ENCODE data around the gene RENBP.

The RENBP gene

DNA sequence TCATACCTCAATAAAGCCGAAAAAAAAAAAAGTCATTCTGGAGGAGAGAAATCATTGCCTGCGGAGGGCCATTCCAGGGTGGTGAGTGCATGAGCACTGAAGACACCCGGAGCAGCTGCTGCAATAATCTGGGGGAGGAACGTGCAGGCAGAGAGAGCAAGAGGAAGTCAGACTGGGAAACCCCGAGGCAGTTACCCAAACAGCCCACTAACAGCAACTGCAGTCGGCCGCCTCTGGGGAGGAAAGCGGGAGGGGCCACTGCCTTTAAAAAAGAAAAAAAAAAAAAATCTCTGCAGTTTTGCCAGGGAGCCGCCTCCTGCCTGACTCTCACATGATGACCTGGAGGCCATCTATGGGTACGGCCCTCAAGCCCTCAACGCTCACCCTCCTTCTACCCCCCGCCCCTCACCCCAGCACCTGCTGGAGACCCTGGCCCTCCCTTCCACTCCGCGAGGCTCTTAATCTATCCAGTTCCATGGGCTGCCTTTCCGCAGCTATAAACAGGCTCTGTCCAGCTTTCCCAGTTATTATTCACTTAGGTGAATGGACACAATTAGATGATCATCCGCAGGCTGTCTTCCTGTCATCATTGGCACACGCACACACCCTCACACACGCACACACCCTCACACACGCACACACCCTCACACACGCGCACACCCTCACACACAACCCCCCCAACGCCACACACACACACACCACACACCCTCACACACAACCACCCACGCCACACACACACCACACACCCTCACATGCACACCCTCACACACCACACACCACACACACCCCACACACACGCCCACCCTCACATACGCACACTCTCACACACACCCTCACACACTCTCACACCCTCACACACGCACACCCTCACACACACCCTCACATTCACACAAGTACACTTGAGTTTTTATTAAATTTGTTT, 43.4 kb downstream of the RENBP start:
- TF ChIP-seq, protein P1, sequence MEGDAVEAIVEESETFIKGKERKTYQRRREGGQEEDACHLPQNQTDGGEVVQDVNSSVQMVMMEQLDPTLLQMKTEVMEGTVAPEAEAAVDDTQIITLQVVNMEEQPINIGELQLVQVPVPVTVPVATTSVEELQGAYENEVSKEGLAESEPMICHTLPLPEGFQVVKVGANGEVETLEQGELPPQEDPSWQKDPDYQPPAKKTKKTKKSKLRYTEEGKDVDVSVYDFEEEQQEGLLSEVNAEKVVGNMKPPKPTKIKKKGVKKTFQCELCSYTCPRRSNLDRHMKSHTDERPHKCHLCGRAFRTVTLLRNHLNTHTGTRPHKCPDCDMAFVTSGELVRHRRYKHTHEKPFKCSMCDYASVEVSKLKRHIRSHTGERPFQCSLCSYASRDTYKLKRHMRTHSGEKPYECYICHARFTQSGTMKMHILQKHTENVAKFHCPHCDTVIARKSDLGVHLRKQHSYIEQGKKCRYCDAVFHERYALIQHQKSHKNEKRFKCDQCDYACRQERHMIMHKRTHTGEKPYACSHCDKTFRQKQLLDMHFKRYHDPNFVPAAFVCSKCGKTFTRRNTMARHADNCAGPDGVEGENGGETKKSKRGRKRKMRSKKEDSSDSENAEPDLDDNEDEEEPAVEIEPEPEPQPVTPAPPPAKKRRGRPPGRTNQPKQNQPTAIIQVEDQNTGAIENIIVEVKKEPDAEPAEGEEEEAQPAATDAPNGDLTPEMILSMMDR (IDR thresholded peaks at IDR 0.05; ENCODE audit: insufficient read depth, low read length, poor library complexity, severe bottlenecking): no peak
- Histone ChIP-seq H3K4me3 (replicated peaks; ENCODE audit: low read depth, low read length) (no peak overlapping the region), H3K27me3 (replicated peaks; ENCODE audit: control insufficient read depth, insufficient read depth, low read length) (no peaks in the 10 kb centered on the region), H3K36me3 (ENCODE audit: control insufficient read depth, insufficient read depth, low read length) (no peaks in the 10 kb centered on the region)
- peak; percentile 56 for DNase-seq (ENCODE audit: extremely low read depth, insufficient read length)

DNA sequence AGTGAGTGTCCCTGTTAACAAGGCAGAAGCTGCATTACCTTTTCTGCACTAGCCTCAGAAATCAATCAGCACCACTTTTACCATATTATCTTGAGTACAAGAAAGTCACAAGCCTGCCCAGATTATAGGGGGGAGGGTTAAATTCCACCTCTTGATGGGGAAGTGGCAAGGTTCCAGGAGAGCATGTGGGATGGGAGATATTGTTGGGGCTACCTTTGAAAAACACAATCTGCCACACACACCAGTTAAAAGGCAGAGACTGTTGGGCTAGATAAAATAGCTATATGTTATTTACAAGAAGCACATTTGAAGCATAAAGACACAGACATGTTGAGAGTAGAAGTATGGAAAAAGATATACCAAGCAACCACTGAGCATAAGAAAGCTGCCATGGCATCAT, 46.5 kb downstream of the RENBP start:
- no peak overlapping the region for H3K4me3 ChIP-seq (replicated peaks; ENCODE audit: low read depth, low read length)
- H3K36me3 ChIP-seq (ENCODE audit: control insufficient read depth, insufficient read depth, low read length): no peaks in the 10 kb centered on the region
- H3K27me3 ChIP-seq (replicated peaks; ENCODE audit: control insufficient read depth, insufficient read depth, low read length): no peaks in the 10 kb centered on the region; the same call in 1 of the 2 replicates
- TF ChIP-seq, protein P1 (IDR thresholded peaks at IDR 0.05; ENCODE audit: insufficient read depth, low read length, poor library complexity, severe bottlenecking): no peak
- DNase-seq (ENCODE audit: extremely low read depth, insufficient read length): no peak

DNA sequence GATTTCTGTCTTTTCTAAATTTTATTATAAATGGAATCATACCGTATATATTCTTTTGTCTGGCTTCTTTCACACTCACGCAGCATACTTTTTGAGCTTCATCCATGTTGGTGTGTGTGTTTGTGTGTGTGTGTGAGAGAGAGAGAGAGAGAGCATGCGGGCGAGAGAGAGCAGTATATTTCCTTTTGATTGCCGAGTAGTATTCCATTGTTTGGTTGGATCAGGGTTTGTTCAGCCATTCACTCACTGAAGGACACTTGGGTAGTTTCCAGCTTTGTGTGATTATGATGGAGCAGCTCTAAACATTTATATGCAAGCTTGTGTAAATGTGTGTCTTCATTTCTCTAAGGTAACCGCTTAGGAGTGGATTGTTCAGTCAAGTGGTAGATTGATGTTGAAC, 55.3 kb downstream of the RENBP start:
- H3K36me3 ChIP-seq (ENCODE audit: control insufficient read depth, insufficient read depth, low read length): no peaks in the 10 kb centered on the region
- H3K27me3 ChIP-seq (replicated peaks; ENCODE audit: control insufficient read depth, insufficient read depth, low read length): peaks cover 4% of the 10 kb centered on the region; the same call in 1 of the 2 replicates
- H3K4me3 ChIP-seq (replicated peaks; ENCODE audit: low read depth, low read length): no peak overlapping the region
- TF ChIP-seq, protein P1 (IDR thresholded peaks at IDR 0.05; ENCODE audit: insufficient read depth, low read length, poor library complexity, severe bottlenecking): no peak
- no peak for DNase-seq (ENCODE audit: extremely low read depth, insufficient read length)

DNA sequence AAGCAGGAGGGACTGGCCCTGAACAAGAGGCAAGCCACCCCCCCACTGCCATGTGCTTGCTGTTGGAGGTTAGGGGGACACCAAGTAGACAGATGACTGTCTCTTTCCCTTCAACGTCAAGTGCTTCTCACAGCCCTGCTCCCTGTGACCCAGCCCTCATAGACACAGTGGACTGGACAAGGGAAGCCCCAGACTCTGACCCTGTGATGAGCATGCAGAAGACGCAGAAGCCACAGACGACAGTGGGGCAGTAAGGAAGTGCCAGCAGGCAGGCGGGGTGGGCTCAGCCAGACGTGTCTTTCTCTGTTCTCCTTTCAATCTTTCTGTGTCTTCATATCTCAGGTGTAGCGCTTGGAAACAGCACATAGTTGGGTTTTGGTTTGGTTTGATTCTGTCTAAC, 56.1 kb downstream of the RENBP start:
- TF ChIP-seq, protein P1 (IDR thresholded peaks at IDR 0.05; ENCODE audit: insufficient read depth, low read length, poor library complexity, severe bottlenecking): no peak
- no peak for DNase-seq (ENCODE audit: extremely low read depth, insufficient read length)
- H3K4me3 ChIP-seq (replicated peaks; ENCODE audit: low read depth, low read length): no peak overlapping the region

DNA sequence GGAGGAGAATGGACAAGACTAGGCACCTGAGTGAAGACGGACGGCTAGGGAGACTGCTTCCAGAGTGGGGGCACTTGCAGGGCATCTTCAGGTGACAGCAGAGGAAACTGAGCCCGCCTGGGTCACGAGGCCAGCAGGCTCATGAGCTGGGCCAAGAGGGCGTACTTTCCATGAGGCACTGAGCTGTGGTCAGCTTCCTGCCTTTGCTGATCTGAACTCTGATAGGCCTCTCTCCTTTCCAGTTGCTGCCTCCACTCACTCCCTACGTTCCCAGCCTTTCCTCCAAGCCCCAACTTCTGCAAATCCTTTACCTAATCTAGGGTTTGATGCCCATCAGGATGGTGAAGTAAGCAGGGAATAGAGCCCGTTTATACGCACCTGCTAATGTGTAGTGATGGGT, 57.1 kb downstream of the RENBP start:
- no peak for DNase-seq (ENCODE audit: extremely low read depth, insufficient read length)
- H3K27me3 ChIP-seq (replicated peaks; ENCODE audit: control insufficient read depth, insufficient read depth, low read length): peaks cover 4% of the 10 kb centered on the region; the same call in 1 of the 2 replicates
- no peak overlapping the region for H3K4me3 ChIP-seq (replicated peaks; ENCODE audit: low read depth, low read length)
- TF ChIP-seq, protein P1 (IDR thresholded peaks at IDR 0.05; ENCODE audit: insufficient read depth, low read length, poor library complexity, severe bottlenecking): no peak
- no peaks in the 10 kb centered on the region for H3K36me3 ChIP-seq (ENCODE audit: control insufficient read depth, insufficient read depth, low read length)

More for the DNA sequence above, 56.1 kb downstream of the RENBP start:
- Histone ChIP-seq H3K27me3 (replicated peaks; ENCODE audit: control insufficient read depth, insufficient read depth, low read length) (peaks cover 4% of the 10 kb centered on the region; the same call in 1 of the 2 replicates), H3K36me3 (ENCODE audit: control insufficient read depth, insufficient read depth, low read length) (no peaks in the 10 kb centered on the region)
